C4-2B (cell line): ENCODE results near the gene KCNJ10.

Experiments used
- ZFX ChIP-seq: fragments of 450-650 bp; IDR thresholded peaks from 2 replicates; pipeline ENCODE4 v1.6.1; 2017
- TF ChIP-seq, protein P1 (sequence below): fragments of 450-650 bp; conservative IDR thresholded peaks from 2 replicates; pipeline ENCODE4 v1.5.1; 2017; ENCODE audit warnings: mild to moderate bottlenecking

DNA sequence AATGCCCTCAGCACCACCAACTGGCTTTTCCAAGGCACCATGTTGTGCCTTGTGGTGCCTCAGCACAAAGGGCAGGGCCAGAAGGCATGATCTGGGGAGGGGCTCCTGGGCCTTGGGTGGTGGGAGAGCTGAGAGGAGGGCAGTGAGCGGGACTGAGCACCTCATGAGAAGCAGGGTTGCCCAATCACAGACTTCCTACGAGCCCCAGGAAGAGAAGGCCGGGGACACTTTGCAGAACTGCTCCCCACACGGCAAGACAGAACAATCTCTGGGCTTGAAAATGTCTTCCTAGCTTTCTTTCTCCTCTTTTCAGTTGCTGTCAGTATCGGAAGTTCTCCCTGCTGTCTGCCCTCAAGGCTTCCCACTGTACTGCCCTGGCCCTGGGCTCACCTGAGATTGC, 6.8 kb downstream of the KCNJ10 start:
- TF ChIP-seq, protein P1, sequence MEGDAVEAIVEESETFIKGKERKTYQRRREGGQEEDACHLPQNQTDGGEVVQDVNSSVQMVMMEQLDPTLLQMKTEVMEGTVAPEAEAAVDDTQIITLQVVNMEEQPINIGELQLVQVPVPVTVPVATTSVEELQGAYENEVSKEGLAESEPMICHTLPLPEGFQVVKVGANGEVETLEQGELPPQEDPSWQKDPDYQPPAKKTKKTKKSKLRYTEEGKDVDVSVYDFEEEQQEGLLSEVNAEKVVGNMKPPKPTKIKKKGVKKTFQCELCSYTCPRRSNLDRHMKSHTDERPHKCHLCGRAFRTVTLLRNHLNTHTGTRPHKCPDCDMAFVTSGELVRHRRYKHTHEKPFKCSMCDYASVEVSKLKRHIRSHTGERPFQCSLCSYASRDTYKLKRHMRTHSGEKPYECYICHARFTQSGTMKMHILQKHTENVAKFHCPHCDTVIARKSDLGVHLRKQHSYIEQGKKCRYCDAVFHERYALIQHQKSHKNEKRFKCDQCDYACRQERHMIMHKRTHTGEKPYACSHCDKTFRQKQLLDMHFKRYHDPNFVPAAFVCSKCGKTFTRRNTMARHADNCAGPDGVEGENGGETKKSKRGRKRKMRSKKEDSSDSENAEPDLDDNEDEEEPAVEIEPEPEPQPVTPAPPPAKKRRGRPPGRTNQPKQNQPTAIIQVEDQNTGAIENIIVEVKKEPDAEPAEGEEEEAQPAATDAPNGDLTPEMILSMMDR = no peak
- no peak for TF ChIP-seq ZFX
